22Rv1 (cell line): Measurements from ENCODE around the gene TAAR2.

ENCODE experiments used
- H3K27ac ChIP-seq: fragments of 450-650 bp; 2 replicates; pipeline ENCODE4 v1.5.1; 2017
- CTCF ChIP-seq: fragments of 450-650 bp; IDR thresholded peaks from 2 replicates; pipeline ENCODE4 v1.5.1; 2017; ENCODE audit warnings: mild to moderate bottlenecking
- ZFX ChIP-seq: fragments of 450-650 bp; IDR thresholded peaks from 2 replicates; pipeline ENCODE4 v1.6.1; 2017; ENCODE audit warnings: antibody characterized with exemption, borderline replicate concordance

TAAR2 gene

GRCh38 chr6:132569170-132569569, 54.9 kb downstream of the TAAR2 start:
- TF ChIP-seq CTCF (no peak), ZFX (no peak)
- H3K27ac ChIP-seq = no peak overlapping the region

- H3K27ac ChIP-seq = no peak overlapping the region
- TF ChIP-seq ZFX (no peak), CTCF (no peak)
These were observed 55.5 kb downstream of the TAAR2 start for GRCh38 chr6:132568611-132569010.

GRCh38 chr6:132567566-132567965, 56.5 kb downstream of the TAAR2 start:
- no peak overlapping the region for H3K27ac ChIP-seq
- TF ChIP-seq ZFX = no peak
- TF ChIP-seq CTCF = no peak
